Endothelial cell of umbilical vein (primary cell): ENCODE data around the gene MMP24.

Source experiments
- FOS ChIP-seq: IDR thresholded peaks from 2 replicates; pipeline ENCODE4 v1.6.1; 2011; ENCODE audit warnings: mild to moderate bottlenecking, low read length, moderate library complexity, borderline replicate concordance; ENCODE audit not compliant: insufficient read depth
- TF ChIP-seq, protein P1 (sequence below), 2 donors: IDR thresholded peaks; 1 replicate in 1 of 2; 2 replicates in 1 of 2; pipeline ENCODE4 v1.5.1; 2011; ENCODE audit warnings: low read length in 2 of 2, mild to moderate bottlenecking in 2 of 2, moderate library complexity in 2 of 2, control low read depth in 1 of 2, inconsistent platforms in 1 of 2, low read depth in 1 of 2; ENCODE audit not compliant: insufficient read depth in 1 of 2; ENCODE audit errors: extremely low read depth in 1 of 2

DNA sequence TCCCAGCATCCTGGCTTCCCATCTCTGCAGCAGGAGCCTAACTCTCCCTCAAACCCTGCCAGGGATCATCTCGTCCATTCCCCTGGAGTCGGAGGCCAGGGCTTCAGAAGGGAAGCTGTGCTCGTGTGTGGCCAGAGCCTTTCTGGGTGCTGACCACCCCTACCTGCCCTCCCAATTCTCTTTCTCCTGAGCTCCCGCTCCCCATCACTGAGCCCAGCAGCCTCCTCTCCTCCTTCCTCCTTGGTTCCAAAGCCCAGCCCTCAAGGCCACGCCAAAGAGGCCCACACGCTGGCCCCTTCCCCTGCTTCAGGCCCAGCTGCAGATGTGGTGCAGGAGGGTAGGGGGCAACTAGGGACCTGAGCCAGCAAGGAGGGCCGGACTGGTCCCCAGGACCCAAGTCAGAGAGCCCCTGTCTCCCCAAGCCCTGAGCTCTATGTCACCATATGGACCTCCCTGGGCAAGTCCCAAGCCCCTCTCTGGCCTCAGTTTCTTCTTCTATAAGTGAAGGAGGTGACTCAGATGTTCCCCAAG is 64.5 kb downstream of the MMP24 start:
- TF ChIP-seq, protein P1, sequence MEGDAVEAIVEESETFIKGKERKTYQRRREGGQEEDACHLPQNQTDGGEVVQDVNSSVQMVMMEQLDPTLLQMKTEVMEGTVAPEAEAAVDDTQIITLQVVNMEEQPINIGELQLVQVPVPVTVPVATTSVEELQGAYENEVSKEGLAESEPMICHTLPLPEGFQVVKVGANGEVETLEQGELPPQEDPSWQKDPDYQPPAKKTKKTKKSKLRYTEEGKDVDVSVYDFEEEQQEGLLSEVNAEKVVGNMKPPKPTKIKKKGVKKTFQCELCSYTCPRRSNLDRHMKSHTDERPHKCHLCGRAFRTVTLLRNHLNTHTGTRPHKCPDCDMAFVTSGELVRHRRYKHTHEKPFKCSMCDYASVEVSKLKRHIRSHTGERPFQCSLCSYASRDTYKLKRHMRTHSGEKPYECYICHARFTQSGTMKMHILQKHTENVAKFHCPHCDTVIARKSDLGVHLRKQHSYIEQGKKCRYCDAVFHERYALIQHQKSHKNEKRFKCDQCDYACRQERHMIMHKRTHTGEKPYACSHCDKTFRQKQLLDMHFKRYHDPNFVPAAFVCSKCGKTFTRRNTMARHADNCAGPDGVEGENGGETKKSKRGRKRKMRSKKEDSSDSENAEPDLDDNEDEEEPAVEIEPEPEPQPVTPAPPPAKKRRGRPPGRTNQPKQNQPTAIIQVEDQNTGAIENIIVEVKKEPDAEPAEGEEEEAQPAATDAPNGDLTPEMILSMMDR (IDR thresholded peaks at IDR 0.05; ENCODE audit: extremely low read depth in 1 of 2, insufficient read depth in 1 of 2, low read depth in 1 of 2, low read length in 2 of 2) = no peak
- TF ChIP-seq FOS = no peak
